COLO668 (cell line): Measurements from ENCODE around the gene P2RX6.

Source experiments
- DNase-seq: peaks from one replicate; lab custom pipeline; 2025; ENCODE audit not compliant: unreplicated experiment; lab: John Stamatoyannopoulos, UW

Gene P2RX6

DNA sequence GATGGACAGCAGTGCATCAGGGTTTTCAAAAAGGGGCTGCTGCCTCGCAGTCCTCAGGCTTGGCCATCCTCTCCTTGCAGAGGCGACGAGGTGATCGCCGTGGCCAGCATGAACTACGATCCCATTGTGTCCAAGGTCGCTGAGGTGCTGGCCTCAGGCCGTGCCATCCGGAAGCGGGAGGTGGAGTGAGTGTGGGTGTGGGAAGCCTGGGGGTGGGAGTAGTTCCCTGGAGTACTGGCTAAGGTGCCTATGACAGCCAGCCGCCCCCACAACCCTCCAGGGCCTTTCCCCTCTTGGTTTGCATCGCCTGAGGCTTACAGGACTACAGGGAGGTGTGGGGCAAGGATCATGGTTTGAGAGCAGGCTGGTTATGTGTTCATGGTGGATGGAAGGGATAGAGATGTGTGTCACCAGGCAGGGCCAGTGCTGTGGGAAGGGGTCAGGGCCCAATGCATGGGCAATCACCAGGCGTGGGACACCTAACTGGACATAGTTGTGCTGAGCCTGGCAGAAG, 35.0 kb upstream of the P2RX6 start:
- DNase-seq, result no peak

DNA sequence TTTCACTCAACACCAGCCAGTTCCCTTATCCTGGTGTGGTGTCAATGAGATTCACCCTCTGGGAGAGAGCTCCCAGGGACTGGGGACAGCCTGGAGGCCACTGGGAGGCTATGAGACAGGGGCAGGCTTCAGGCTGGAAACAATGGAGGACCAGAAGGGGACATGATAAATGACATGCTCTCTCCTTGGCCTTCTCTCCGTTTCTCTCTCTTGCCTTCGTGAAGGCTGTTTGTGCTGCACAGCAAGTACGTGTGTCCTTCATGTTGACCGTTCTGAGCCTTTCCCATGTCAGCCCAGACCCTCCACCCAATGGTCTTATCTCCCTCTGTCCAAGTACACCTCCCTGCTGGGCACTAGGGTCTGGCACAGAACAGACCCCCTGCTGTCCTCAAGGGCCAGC, 34.4 kb upstream of the P2RX6 start:
- no peak for DNase-seq

GRCh38 chr22:20980938-20981722, 33.8 kb upstream of the P2RX6 start:
- no peak for DNase-seq

DNA sequence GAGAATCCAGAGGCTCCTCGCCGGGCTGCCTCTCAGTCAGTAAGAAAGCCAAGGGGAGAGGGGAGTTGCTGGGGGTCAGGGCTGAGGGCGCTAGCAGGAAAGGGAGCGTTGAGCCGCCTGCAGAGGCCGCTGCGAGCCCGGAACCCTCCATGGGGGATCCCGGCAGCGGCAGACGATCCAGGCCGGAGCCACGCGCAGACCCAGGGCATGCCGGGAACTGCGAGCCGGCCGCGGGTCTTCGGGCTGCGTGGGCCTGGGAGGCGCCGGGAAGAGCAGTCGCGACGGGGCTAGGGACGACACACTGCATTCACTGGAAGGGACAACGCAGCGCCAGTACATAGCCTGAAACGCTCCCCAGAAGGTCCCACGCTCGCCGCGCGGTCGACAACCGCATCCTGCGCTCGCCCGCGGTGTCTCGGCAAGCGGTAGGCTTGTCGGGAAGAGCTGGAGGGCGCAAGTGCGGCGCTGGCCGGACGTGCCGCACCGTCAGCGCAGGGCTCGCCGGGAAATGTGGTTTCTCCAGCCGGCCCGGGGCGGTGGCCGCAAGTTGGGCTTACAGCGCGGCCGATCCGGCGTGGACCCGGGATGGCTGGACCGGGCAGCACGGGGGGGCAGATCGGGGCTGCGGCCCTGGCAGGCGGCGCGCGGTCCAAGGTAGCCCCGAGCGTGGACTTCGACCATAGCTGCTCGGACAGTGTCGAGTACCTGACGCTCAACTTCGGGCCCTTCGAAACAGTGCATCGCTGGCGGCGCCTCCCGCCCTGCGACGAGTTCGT, 33.0 kb upstream of the P2RX6 start, which contains the start of gene LZTR1:
TSS of gene LZTR1 (plus strand) at position 511 of the 776 bp plus-strand sequence. CDS start at position 586, 75 bp downstream.
- peak; percentile 86 for DNase-seq

DNA sequence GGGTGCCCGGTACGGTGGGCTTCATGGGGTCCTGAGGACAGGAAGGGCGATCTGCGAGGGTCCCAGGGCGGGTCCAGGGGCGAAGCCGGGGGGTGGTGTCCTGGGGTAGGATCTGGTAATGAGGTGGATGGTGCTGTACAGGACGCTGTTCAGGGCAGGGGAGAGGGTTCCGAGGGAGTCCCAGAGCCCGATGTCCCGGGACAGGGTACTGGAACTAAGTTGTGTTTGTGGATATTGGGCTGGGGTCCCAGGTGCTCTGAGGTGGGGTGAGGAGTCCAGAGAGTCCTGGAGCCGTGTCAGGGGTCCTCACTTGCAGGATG, 32.4 kb upstream of the P2RX6 start:
- DNase-seq, result no peak

- no peak for DNase-seq
These were observed 31.7 kb upstream of the P2RX6 start for GRCh38 chr22:20983081-20983771.

GRCh38 chr22:20985720-20986119, 29.2 kb upstream of the P2RX6 start:
- DNase-seq, result no peak

- no peak for DNase-seq
These were observed 28.6 kb upstream of the P2RX6 start for GRCh38 chr22:20986365-20986764.

DNA sequence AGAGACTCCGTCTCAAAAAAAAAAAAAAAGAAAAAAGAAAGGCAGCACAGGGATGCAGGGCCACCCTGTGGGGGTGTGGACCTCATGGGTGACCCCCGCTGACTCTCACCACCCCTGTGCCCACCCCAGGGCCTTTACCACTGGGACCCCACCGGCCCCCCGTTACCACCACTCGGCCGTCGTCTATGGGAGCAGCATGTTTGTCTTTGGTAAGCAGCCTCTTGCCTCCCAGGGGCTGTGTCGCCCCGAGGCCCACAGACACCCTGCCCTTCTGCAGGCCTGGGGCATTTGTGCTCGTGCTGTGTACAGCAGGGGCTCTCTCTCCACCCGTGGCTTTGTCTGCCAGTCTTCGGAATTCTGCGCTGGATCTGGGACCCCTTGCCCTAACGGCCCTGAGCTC, 27.6 kb upstream of the P2RX6 start:
- DNase-seq, result no peak

DNA sequence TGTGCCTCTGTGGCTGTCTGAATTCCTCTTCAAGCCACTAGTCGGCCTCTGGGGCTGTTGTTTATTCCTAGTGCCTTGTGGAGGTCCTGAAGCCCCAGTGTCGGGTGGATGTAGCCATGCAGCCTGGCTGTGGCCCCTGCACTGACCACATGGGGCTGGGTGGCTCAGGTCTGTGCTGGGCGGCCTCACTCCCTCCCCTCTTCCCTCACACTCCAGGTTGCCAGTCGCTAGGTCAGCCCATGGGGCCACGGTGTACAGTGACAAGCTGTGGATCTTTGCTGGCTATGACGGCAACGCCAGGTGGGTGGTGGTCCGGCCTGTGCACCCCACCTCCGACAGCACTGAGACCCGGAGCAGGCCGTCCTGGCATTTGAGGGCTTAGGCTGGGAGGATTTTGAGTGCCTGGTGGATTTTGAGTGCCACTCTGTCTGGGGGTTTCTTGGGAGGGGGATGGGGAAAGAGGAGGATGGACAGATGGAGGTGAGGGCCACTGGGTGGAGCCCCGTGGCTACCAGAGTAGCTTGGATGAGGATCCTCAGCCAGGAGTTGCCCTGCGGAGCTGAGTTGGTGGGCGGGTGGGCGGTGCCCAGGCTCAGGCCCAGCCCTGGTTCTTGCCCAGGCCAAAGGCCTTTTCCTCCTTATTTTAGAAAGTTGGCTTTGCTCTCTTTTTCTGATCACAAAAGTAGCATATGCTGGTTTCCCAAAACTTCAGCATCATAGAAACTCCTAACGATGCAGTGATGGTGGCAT, 26.2 kb upstream of the P2RX6 start:
- DNase-seq, result no peak

DNA sequence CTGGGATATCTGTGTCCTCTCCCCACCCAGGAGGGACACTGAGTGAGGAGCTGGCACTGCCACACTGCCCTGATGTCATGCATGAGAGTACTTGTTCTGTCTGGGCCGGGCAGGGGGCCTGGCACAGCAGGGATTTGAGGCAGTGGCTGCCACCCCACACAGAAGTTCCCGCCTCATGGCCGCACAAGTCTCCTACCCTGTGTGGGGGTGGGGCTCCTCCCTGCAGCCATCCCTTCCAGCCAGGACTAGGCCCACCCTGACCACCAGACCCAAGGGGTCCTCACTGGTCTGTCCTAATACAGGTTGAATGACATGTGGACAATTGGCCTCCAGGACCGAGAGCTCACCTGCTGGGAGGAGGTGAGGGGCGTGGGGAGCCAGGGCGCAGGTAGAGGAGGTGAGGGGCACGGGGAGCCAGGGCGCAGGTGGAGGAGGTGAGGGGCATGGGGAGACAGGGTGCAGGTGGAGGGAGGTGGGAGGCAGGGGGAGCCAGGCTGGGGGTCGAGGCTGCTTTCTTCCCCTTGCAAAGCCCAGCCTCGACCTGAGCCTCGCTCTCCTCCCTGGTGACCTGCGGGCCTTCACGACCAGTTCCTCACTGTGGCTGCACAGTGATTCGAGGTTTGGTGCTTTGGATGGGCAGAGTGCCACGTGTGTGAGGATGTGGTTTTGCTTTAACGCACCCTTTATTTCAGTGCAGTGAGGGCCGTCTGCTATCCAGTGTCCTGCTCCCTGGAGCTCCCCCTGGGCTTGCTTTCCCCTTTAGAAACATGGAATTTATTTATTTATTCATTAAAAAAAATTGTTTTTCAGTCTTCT, 25.4 kb upstream of the P2RX6 start:
- no peak for DNase-seq

DNA sequence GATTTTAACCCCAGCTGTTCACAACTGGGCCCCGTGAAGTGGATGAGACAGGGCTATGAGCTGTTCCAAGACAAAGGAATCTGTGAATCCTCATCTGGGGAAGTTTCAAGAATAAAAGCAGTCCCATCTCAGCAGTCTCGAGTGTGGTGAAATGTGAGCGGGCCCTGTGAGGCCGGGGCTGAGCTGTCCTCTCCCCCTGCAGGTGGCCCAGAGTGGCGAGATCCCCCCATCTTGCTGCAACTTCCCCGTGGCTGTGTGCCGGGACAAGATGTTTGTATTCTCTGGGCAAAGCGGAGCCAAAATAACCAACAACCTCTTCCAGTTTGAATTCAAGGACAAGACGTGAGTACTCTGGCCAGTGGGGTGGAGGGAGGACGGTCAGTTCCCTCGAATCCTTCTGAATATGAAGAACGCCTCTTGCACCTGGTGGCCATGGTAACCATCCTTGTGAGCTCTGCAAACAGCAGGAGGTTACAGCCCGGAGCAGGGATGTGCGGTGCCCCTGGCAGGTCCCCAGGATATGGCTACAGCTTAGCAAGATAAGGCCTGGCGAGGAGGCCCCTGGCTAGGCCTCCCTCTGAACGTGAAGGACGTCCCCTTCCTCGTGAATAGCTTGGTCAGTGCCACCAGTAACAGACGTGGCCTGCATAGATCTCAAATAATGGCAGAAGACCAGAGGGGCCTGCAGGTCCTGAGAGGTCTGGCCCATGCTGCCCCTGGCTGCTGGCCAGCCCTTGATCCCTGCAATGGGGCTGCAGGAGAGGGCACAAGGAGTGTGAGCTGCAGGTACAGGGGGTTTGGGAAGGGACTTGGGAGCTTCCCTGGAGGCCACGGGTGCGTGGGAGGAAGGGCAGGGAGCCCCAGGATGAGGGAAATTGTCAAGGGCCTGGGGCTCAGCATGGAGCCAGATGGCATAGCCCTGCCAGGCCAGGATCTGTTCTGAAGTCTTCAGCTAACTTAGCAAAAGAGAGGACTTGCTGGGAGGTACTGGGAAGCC, 24.5 kb upstream of the P2RX6 start:
- DNase-seq, result no peak

DNA sequence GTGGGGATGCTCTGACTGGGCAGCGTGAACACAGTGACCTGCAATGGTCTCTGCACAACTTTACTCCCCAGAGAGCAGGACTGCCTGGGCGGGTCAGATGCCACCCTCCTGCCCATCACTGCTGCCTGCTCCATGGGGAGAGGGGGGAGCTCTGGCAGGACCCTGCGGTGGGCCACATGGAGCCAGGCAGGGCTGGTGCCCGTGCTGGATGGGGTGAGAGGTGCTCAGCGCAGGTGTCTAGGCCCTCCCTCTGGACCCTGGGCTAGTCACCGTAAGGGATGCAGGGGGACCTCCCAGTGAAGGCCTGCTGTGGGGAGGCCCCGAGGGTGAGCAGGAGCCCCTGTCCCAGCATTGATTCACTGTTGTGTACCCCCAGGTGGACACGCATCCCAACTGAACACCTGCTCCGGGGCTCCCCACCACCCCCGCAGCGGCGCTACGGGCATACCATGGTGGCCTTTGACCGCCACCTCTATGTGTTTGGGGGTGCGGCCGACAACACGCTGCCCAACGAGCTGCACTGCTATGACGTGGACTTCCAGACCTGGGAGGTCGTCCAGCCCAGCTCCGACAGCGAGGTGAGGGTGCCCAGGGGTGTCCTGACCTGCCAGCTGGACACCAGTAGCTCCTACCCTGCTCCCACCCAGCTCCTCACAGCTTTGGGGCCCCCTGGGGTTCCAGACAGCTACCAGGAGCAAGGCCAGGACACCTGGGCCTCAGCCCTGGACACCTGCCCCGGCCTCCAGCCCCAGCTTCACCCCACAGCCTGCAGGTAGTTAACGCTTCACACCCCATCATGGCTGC, 23.5 kb upstream of the P2RX6 start:
- no peak for DNase-seq

GRCh38 chr22:20992056-20992442, 22.9 kb upstream of the P2RX6 start:
- no peak for DNase-seq

DNA sequence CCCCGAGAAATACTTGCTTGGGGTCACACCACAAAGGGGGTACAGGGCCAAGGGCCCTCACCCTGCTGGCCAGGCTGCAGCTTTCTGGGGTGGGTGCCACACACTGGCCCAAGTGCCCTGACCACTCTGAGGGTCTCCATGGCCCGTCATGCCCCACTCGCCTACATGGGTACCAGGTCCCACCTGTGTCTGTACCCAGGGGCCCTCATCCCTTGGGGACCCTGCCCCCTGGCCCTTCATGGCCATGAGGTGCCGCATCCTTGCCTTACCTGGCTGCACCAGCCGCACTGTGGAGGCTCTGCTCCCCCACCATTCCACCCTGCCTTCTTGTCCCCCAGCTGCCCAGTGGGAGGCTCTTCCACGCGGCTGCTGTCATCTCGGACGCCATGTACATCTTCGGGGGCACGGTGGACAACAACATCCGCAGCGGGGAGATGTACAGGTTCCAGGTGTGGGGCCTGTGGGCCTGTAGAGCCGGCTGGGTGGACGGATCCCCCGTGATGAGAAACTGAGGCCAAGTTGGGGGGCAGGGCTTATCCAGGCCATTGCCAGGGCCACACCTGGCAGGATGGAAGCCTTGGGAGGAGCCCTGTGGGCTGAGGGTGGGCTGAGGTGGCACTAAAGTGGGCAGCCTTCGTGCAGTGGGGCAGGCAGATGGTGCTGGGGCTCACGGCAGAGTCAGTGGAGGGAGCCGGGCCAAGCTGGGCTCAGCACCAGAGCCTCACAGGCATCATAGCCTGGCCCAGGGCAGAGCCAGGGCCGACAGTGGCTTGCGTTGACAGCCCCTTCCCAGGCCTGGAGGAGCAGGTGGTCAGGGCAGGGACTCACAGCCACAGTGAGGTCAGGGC, 22.3 kb upstream of the P2RX6 start:
- no peak for DNase-seq

DNA sequence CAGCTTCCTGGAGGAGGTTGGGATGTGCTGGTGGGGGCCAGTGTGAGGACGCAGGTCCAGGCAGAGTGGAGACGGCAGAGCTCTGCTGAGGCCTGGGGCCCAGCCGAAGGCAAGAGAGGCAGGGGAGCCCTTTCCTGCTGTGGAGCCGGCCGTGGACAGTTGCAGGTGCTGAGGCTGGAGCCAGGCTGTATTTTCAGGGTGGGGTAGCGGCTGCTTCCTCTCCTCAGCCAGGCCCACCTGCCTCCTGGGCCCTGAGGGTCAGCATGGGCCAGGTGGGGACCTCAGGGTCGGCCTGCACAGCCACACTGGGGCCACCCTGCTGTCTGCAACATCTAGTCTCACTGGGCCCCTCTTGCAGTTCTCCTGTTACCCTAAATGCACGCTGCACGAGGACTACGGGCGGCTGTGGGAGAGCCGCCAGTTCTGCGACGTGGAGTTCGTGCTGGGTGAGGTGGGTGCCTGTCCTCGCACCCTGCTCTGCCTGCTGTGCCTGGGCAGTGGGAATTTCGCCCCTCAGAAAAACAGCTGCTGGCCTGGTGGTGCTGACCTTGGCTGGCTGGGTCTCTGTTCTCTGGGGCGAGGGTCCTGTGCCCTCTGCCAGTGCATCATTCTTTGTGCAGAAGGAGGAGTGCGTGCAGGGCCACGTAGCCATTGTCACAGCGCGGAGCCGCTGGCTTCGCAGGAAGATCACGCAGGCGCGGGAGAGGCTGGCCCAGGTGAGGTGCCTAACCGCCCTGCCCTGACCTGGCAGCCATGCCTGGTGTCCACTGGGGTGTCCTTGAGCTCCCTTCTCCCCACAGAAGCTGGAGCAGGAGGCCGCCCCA, 21.4 kb upstream of the P2RX6 start:
- no peak for DNase-seq
